Adrenal gland (tissue), 5 donors: ENCODE data around the gene DVL1.

Experiments
- CTCF ChIP-seq, 6 experiments: fragments of 450-650 bp in 4 of 6; fragments of 200-600 bp in 2 of 6; sonication (generic) in 1 of 6; IDR thresholded peaks; 1 replicate in 5 of 6; 2 replicates in 1 of 6; pipeline versions ENCODE4 v1.5.1 to v1.8.0; 2016 to 2021; ENCODE audit warnings: antibody characterized with exemption in 6 of 6, mild to moderate bottlenecking in 2 of 6, moderate library complexity in 1 of 6
- POLR2A ChIP-seq, 2 donors: fragments of 450-650 bp; IDR thresholded peaks; one replicate each; pipeline ENCODE4 v1.6.1; 2017; ENCODE audit warnings: antibody characterized with exemption in 2 of 2, mild to moderate bottlenecking in 2 of 2, moderate library complexity in 1 of 2
- donor health status: DM: no; HTN: no; CAD: no.

- TF ChIP-seq CTCF (IDR thresholded peaks at IDR 0.05) (no peak), POLR2A (IDR thresholded peaks at IDR 0.05) (no peak)
Observed at GRCh38 chr1:1315435-1315954, 33.7 kb downstream of the DVL1 start.
